ENCODE data around the gene SLC25A11.

Gene SLC25A11

DNA sequence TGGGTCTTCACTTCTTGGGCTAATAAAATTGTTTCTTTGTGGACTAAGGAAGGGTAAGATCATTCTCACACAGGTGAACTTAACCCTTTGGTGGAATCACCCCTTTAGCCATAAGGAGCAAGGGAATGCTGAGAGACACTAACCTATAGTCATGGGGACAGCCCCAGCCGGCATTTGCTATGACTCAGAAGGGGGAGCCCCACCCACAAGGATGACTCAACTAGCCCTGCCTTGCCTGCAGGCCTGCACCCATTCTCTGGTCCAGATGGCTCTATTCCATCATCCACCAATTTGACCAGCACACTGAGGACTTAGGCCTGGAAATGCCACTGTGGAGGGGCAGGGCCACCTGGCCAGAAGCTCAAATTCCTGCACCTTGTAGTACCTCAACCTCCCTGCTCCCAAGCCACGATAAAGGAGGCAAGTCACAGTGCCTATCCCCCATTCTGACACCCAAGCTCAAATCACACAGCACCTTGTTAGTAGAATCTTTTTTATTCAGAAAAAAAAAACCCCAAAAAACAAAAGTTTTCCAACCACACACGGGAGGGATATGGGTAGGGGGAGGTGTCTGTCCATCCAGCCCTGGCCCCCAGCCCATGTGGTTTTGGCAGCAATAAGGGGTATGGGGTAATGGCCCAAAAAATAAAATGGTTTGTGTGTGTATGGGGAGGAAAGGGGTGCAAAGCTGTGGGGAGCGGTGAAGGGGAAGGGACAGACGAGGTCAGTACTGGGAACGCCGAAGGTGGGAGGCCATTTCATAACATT is 5.5 kb upstream of the SLC25A11 start:
- peak; percentile 95 to 97 (median 95) for DNase-seq

DNA sequence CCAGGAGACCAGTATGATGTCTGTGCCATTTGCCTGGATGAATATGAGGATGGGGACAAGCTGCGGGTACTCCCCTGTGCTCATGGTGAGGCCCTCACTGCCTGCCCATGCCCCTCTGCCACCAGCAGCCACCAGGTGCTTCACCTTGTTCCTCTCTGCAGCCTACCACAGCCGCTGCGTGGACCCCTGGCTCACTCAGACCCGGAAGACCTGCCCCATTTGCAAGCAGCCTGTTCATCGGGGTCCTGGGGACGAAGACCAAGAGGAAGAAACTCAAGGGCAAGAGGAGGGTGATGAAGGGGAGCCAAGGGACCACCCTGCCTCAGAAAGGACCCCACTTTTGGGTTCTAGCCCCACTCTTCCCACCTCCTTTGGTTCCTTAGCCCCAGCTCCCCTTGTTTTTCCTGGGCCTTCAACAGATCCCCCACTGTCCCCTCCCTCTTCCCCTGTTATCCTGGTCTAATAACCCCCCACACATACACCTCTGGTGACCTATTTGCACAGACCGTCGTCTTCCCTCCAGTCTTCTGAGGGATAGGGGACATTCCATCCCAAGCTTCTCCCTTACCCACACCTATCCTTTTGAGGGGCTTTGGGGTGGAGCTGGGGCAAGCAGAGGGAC is 4.8 kb upstream of the SLC25A11 start:
- no peak for DNase-seq

DNA sequence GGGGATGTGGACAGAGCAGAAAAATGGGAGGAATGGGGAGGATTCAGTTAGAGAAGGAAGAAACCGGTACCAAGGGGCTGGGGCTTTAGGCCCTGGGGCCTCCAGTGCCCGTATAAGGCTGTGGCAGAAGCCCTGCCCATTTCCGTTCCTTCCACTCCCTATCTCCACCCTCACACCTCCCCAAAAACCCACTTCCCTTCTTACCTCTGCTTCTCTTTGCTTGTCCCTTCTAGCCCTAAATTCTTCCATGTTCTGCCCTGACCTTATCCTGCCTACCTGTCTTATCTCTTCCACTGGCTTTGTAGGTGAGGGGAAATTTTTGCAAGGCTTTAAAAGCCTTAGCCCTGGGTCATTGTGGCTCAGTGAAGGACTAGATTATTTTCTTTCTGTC is 4.3 kb upstream of the SLC25A11 start:
- DNase-seq, result no peak

DNA sequence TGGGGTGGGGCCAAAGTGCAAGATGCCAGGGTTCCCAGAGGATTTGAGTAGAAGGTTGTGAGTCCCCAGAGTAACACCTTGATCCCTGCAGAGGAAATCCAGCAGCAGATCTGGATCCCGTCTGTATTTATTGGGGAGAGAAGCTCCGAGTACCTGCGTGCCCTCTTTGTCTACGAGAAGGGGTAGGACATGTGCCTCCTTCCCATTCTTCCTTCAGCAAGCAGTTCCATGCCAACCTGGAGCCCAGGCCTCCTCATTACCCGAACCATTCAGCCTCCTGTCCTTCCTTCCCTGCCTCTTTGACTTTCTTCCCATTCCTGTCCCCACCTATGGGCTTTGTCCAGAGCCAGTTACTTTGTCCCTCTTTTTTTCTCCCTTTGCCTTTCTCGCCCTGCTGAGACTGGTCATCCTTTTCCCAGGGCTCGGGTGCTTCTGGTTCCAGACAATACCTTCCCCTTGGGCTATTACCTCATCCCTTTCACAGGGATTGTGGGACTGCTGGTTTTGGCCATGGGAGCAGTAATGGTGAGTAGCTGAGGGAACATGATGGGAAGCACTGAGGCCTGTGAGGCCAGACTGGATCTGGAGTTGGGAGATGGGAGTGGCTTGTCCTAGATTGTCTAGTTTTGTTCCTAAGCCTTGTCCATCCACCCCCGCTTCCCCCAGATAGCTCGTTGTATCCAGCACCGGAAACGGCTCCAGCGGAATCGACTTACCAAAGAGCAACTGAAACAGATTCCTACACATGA is 3.1 kb upstream of the SLC25A11 start:
- DNase-seq, result no peak

DNA sequence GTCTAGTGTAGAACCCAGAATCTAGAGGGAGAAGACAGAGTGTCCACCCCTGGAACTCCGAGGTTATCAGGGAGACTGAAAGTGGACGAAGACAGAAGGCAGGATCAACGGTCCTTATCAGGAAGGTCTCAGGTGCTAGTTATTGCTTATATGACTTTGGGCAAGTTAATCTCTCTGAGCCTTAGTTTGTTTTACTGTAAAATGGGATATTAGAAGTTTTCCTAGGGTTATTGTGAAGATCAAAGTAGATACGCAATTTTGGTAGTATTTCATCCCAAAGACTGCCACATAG is 1.4 kb upstream of the SLC25A11 start:
- no peak for DNase-seq

DNA sequence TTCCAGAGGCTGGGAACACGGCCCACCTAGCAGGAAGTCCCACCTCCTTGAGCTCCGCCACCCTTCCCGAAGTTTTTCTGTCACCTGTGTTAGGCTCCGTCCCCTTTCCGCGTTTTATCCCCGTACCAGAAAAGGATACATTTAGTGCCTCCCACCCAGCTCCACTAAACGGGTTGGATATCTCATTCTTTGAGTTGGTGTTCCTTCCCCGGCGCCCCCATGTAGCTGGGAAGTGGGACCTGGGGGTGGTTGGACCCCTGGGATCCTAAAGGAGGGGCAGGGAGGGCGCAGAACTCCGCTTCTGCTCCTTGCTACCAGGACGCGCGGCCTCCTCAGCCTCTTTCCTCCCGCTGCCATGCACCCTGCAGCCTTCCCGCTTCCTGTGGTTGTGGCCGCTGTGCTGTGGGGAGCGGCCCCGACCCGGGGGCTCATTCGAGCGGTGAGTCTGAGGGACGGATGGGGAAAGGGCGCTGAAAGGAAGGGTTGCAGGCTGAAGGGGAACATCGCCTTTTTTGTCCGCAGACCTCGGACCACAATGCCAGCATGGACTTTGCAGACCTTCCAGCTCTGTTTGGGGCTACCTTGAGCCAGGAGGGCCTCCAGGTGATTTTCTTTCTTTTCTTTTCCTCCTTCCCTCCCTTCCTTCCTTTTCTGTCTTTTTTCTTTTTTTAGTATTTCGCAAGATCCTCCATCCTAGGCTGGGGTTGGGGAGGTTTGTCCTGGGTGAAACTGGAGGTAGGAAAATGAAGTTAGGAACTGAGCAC is 891 bp upstream of the SLC25A11 start:
- DNase-seq, result peak in 1 of 3 donors; percentile 42

DNA sequence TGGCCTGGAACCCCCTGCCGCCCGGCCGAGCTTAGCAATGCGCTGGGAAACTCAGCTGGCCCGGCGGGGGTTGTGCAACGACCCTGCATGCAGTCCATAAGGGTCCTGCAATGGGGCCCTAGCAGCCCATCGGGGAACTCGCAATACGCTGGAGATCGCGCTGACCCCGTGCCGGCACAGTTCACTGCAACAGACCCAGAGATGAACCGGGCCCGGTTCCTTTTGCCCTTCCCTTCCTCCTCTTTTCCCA is 375 bp downstream of the SLC25A11 start:
- no peak for DNase-seq

DNA sequence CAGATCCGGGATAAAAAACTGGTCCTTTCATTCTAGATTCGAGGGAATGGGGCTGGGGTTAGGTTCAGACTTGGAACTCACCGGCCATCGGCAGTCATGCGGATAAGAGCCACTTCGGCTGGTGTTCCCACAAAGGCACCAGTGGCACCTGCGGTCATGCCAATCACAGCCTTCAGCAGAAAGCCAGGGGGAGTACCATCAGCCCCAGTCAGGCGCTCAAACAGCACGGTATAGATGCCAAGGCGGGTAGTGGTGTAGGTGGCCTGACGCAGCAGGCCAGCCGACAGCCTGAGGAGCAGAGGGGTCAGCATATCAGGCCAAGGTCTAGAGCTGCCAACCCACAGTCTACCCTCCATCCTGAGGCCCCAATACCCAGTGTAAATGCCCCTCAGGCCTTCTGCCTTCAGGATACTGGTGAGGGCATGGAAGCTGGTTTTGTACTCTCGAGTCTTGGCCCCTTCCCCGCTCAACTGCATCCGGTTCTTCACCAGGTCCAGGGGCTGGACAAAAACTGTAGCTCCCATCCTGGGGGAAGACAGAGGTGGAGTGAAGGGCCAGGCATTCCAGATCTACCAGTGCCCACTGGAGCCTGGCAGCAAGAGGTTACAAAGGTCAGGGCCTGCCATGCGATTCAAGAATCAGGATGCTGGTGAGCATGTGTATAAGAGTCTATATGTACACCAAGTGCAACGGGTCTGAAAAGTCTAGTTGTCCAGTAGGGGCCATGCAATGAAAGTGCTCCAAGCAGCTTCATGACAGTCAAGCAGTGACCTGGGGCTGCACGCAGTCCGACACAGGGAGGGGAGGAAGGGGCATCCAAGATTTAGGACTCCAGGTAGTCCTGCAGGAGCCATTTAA is 929 bp downstream of the SLC25A11 start:
- no peak for DNase-seq

DNA sequence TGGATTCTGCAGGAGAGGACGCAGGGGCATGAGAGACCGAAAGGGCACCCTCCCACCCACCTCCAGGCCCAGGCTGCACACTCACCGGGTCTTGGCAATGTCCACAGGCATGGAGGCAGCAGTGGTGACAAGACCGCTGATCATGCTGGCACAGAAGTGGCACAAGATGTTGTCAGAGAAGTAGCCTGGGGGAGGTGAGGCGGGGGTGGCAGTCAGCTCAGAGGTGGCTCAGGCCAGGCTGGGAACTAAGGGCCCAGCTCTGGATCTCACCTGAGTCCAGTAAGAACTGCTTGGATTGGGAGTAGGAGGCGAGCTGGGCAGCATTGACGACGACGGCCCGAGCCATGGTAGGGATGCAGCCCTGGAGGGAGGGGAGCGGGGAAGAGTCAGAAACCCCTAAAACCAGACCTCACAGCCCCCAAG is 1.8 kb downstream of the SLC25A11 start:
- no peak for DNase-seq

DNA sequence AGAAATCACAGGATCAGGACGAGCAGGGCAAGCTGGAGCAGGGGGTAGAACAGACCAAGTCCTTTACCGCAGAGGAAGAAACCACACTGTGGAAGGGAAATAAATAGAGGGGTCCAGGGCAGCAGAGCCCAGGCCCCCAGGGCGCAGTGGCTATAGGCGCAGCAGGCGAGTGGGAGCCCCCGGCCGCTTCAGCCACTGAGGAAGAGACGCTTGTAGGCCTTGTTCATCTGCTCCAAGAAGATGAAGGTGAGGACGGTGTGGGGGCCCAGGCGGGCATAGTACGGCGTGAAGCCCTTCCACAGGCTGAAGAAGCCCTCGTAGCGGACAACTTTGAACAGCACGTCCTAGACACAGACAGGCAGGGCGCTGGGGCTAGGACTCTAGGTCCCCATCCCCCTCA is 2.3 kb downstream of the SLC25A11 start:
- DNase-seq, result no peak

DNA sequence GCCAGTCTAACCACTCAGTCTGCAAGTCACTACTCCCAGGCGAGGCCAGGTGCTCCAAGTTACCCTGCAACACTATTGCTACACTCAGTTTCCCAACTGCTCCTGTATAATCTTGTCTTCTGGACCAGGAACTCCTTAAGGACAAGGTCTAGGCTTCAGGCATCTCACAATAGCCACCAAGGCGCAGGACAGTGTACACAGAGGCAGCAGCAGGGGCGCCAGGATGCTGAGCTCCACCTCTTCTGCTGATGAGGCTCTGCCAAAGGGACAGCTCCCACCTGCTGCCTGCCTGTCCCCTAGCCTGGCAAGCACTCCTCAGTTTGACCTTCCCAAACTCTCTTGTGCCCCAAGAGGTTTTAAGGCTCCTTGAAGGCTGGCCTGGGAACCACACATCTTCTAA is 3.4 kb downstream of the SLC25A11 start:
- no peak for DNase-seq

DNA sequence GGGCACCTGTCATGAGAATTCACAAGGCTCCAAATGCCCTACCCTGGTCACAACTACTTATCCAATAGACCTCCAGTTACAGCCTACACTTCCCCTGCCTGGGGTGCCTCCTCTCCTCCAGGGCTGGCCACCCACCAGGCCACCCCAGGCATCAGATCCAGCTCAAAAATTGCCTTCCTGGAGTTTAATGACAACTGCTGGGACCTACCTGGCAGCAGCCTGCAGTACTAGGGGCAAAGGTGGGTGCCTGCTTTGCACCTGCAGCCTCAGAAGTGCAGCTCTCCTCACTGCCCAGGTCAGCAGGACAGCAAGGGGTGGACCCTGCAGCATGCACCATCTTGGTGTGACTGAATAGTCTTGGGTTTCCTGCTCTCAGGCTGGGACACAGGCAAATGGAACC is 4.2 kb downstream of the SLC25A11 start:
- DNase-seq, result no peak

DNA sequence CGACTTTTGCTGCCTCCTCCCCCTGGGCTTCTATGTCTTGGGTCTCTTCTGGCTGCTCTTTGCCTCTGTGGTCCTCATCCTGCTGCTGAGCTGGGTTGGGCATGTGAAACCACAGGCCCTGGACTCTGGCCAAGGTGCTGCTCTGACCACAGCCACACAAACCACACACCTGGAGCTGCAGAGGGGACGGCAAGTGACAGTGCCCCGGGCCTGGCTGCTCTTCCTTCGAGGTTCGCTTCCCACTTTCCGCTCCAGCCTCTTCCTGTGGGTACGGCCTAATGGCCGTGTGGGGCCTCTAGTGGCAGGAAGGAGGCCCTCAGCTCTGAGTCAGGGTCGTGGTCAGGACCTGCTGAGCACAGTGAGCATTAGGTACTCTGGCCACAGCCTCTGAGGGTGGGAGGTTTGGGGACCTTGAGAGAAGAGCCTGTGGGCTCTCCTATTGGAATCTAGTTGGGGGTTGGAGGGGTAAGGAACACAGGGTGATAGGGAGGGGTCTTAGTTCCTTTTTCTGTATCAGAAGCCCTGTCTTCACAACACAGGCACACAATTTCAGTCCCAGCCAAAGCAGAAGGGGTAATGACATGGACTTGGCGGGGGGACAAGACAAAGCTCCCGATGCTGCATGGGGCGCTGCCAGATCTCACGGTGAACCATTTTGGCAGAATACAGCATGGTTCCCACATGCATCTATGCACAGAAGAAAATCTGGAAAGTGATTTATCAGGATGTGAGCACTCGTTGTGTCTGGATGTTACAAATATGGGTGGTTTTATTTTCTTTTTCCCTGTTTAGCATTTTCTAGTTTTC is 5.5 kb downstream of the SLC25A11 start:
- DNase-seq, result peak; percentile 66 to 79 (median 67)

DNA sequence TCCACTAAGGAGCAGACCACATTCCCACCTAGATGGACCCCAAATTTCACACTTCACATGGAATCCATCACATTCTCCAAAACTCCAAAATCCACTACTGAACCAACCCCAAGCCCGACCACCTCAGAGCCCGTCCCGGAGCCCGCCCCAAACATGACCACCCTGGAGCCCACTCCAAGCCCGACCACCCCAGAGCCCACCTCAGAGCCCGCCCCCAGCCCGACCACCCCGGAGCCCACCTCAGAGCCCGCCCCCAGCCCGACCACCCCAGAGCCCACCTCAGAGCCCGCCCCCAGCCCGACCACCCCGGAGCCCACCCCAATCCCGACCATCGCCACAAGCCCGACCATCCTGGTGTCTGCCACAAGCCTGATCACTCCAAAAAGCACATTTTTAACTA is 6.2 kb downstream of the SLC25A11 start:
- no peak for DNase-seq

DNA sequence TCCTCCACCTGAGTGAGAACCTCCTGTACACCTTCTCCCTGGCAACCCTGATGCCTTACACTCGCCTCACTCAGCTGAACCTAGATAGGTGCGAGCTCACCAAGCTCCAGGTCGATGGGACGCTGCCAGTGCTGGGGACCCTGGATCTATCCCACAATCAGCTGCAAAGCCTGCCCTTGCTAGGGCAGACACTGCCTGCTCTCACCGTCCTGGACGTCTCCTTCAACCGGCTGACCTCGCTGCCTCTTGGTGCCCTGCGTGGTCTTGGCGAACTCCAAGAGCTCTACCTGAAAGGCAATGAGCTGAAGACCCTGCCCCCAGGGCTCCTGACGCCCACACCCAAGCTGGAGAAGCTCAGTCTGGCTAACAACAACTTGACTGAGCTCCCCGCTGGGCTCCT is 7.1 kb downstream of the SLC25A11 start:
- no peak for DNase-seq

DNA sequence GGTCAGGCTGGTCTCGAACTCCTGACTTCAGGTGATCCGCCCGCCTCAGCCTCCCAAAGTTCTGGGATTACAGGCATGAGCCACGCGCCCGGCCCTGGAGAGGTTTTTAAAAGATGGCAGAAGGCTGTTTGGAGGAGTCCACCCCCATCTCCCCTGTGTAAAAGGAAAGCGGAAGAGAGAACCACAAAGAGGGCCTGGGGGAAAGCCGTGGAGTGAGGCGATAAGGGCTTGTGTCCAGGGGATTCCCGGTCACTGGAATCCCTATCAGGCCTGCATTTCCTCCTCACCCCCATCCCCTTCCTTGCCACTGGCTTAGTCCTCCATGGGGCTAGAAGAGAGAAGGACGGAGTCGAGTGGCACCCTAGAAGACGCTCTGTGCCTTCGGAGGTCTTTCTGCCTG is 7.9 kb downstream of the SLC25A11 start, which contains the start of gene GP1BA:
GP1BA (plus strand) TSS at position 315 of the 400 bp plus-strand sequence. CDS start 328 bp downstream, outside the sequence.
- peak; percentile 73 to 85 (median 83) for DNase-seq

DNA sequence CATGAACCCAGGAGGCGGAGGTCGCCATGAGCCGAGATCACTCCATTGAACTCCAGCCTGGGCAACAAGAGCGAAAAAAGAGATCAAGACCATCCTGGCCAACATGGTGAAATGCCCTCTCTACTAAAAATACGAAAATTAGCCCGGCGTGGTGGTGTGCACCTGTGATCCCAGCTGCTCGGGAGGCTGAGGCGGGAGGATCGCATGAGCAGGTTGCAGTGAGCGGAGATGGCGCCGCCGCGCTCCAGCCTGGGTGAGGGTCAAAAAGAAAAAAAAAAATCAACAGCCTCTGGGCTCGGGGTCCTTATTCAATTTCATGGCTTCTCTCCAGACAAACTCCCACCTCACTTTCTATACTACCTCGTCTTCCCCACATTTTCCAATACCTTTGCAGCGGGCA is 11.0 kb downstream of the SLC25A11 start:
- DNase-seq, result no peak

DNA sequence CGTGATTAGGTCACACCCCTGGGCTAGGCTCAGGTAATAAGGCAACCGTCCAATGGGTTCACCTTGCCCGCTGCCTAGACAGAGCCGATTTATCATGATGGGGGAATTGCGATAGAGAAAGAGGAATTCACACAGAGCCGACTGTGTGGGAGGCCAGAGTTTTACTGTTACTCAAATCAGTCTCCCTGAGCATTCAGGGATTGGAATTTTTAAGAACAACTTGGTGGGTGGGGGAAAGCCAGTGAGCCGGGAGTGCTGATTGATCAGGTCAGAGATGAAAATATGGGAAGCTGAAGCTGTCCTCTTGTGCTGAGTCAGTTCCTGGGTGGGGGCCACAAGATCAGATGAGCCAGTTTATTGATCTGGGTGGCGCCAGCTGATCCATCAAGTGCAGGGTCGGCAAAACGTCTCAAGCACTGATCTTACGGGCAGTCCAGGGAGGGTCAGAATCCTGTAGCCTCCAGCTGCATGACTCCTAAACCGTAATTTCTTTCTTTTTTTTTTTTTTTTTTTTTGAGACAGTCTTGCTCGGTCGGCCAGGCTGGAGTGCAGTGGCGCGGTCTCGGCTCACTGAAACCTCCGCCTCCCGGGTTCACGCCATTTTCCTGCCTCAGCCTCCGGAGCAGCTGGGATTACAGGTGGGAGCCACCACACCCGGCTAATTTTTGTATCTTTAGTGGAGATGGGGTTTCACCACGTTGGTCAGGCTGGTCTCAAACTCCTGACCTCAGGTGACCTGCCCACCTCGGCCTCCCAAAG is 13.1 kb downstream of the SLC25A11 start:
- DNase-seq, result peak in 2 of 3 donors; percentile 80 to 94

DNA sequence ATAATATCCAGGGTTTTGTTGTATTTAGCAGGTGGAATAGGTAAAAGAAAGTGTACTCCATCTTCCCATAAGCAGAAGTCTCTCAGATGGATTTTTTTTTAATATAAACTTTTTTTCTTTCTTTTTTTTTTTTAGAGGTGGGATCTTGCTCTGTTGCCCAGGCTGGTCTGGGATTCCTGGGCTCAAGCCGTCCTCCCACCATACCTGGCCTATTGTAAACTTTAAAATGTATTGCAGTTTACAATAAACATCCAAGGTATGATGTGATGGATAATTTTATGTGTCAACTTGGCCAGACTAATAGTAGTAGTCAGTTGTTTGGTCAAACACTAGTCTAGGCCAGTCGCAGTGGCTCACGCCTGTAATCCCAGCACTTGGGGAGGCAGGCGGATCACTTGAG is 18.5 kb downstream of the SLC25A11 start:
- no peak for DNase-seq

DNA sequence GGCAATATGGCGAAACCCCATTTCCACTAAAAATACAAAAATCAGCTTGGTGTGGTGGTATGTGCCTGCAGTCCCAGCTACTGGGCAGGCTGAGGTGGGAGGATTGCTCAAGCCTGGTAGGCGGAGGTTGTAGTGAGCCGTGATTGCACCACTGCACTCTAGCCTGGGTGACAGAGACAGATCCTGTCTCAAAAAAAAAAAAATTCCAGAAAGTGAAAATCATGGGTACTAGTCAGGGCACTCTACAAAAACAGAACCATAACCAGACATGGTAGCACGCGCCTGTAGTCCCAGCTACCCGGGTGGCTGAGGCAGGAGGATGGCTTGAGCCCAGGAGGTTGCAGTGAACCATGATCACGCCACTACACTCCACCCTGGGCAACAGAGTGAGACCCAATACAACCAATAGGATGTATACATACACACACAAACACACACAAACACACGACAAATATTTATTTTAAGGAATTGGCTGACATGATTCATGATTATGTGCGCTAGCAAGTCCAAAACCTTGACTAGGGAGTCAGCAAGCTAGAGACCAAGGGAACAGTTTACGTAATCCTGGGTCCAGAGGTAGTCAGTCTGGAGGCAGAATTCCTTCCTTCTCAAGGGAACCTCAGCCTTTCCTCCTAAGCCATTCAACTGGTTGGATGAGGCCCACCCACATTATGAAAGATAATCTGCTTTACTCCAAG is 19.3 kb downstream of the SLC25A11 start:
- DNase-seq, result peak; percentile 89 to 93 (median 92)
